Thymus (tissue), 11 donors: Measurements from ENCODE around the gene TOX3. TPM values are rescaled to one million over a fixed set of nuclear protein-coding genes. Genes with fewer than 3 reads are reported as not detected.

Experiments used
- DNase-seq, 9 donors: peaks; one replicate each; pipeline ENCODE4 v3.0.0-alpha.2; 2013; ENCODE audit warnings: low spot score in 9 of 9, low read depth in 6 of 9, missing footprints in 1 of 9
- H3K27ac ChIP-seq, 2 donors: one replicate each; pipeline ENCODE4 v1.5.1; 2013; ENCODE audit warnings: control low read depth in 1 of 2, low read depth in 1 of 2, low read length in 1 of 2, mild to moderate bottlenecking in 1 of 2, moderate library complexity in 1 of 2
- H3K27me3 ChIP-seq, 2 donors: one replicate each; pipeline ENCODE4 v1.5.1; 2013; ENCODE audit warnings: low read length in 1 of 2; ENCODE audit not compliant: control insufficient read depth in 2 of 2, insufficient read depth in 1 of 2
- H3K36me3 ChIP-seq, 2 donors: one replicate each; pipeline ENCODE4 v1.5.1; 2013; ENCODE audit warnings: low read length in 1 of 2, mild to moderate bottlenecking in 1 of 2, moderate library complexity in 1 of 2; ENCODE audit not compliant: control insufficient read depth in 2 of 2, insufficient read depth in 2 of 2
- H3K4me1 ChIP-seq, 2 donors: one replicate each; pipeline ENCODE4 v1.5.1; 2013; ENCODE audit warnings: low read length in 2 of 2; ENCODE audit not compliant: control insufficient read depth in 2 of 2, insufficient read depth in 2 of 2
- H3K4me3 ChIP-seq, 2 donors: one replicate each; pipeline ENCODE4 v1.5.1; 2013; ENCODE audit warnings: low read length in 2 of 2, control low read depth in 1 of 2, mild to moderate bottlenecking in 1 of 2
- H3K9me3 ChIP-seq, 2 donors: one replicate each; pipeline ENCODE4 v1.5.1; 2013; ENCODE audit warnings: low read length in 1 of 2, mild to moderate bottlenecking in 1 of 2; ENCODE audit not compliant: control insufficient read depth in 2 of 2, insufficient read depth in 1 of 2
- WGBS: extraction: QIAGEN DNeasy Blood & Tissue Kit; methylation state at CpG from one replicate; pipeline ENCODE4 v1.1.7; 2013; 5-methylcytosine and 5-hydroxymethylcytosine counted together
- polyA plus RNA-seq: library from polyadenylated mRNA; stranded (reverse); fragments of 200-250 nt; gene quantifications from one replicate; pipeline ENCODE4 v1.2.3, GENCODE V29; 2013
- total RNA-seq: library from RNA; stranded (reverse); fragments of 120-200 nt; gene quantifications from one replicate; pipeline ENCODE4 v1.2.4, GENCODE V29; 2013
- donor health status: healthy.

The TOX3 gene
- total and polyA plus RNA-seq, 2 donors: 0.87 to 0.90 TPM

- H3K27me3 ChIP-seq: no peaks in the 10 kb centered on the region
- WGBS: 57% methylated on average over 1 of the region's 1 CpG
Measured at GRCh38 chr16:52491216-52491615, 55.7 kb downstream of the TOX3 start.

GRCh38 chr16:52489894-52490293 is 57.0 kb downstream of the TOX3 start:
- Histone ChIP-seq H3K4me3 (no peak overlapping the region), H3K27ac (no peak overlapping the region), H3K4me1 (no peaks in the 10 kb centered on the region), H3K27me3 (no peaks in the 10 kb centered on the region), H3K36me3 (no peaks in the 10 kb centered on the region), H3K9me3 (no peaks in the 10 kb centered on the region)
- DNase-seq: no peak
- WGBS: 90% methylated on average over 6 of the region's 6 CpGs

More at GRCh38 chr16:52491216-52491615, 55.7 kb downstream of the TOX3 start:
- Histone ChIP-seq H3K9me3 (no peaks in the 10 kb centered on the region), H3K27ac (no peak overlapping the region), H3K4me1 (no peaks in the 10 kb centered on the region), H3K4me3 (no peak overlapping the region), H3K36me3 (no peaks in the 10 kb centered on the region)
- no peak for DNase-seq

GRCh38 chr16:52488837-52489289 is 58.1 kb downstream of the TOX3 start:
- no peak overlapping the region for H3K27ac ChIP-seq
- no peaks in the 10 kb centered on the region for H3K9me3 ChIP-seq
- H3K4me3 ChIP-seq: no peak overlapping the region
- no peaks in the 10 kb centered on the region for H3K4me1 ChIP-seq
- DNase-seq: no peak
- H3K36me3 ChIP-seq: no peaks in the 10 kb centered on the region
- no peaks in the 10 kb centered on the region for H3K27me3 ChIP-seq

- Histone ChIP-seq H3K9me3 (no peaks in the 10 kb centered on the region), H3K4me3 (no peak overlapping the region), H3K27ac (no peak overlapping the region), H3K4me1 (no peaks in the 10 kb centered on the region), H3K36me3 (no peaks in the 10 kb centered on the region), H3K27me3 (no peaks in the 10 kb centered on the region)
- WGBS: 74% methylated on average over 1 of the region's 1 CpG
- DNase-seq: no peak
Measured at GRCh38 chr16:52487849-52488457, 59.0 kb downstream of the TOX3 start.

- Histone ChIP-seq H3K9me3 (no peaks in the 10 kb centered on the region), H3K27me3 (no peaks in the 10 kb centered on the region), H3K36me3 (no peaks in the 10 kb centered on the region), H3K4me3 (no peak overlapping the region), H3K27ac (no peak overlapping the region), H3K4me1 (no peaks in the 10 kb centered on the region)
- DNase-seq: no peak
- WGBS: 82% methylated on average over 3 of the region's 3 CpGs
Measured at GRCh38 chr16:52480237-52480636, 66.7 kb downstream of the TOX3 start.

GRCh38 chr16:52476111-52476510 is 70.8 kb downstream of the TOX3 start:
- H3K36me3 ChIP-seq: no peaks in the 10 kb centered on the region

GRCh38 chr16:52474679-52475078 is 72.3 kb downstream of the TOX3 start:
- Histone ChIP-seq H3K27ac (no peak overlapping the region), H3K9me3 (no peaks in the 10 kb centered on the region), H3K4me3 (no peak overlapping the region), H3K4me1 (no peaks in the 10 kb centered on the region), H3K36me3 (no peaks in the 10 kb centered on the region), H3K27me3 (no peaks in the 10 kb centered on the region)
- no peak for DNase-seq
- 88% methylated on average over 4 of the region's 4 CpGs for WGBS

More at GRCh38 chr16:52476111-52476510, 70.8 kb downstream of the TOX3 start:
- no peak overlapping the region for H3K27ac ChIP-seq
- no peak for DNase-seq
- no peaks in the 10 kb centered on the region for H3K4me1 ChIP-seq
- WGBS: 93% methylated on average over 2 of the region's 2 CpGs
- no peaks in the 10 kb centered on the region for H3K9me3 ChIP-seq
- H3K27me3 ChIP-seq: no peaks in the 10 kb centered on the region
- H3K4me3 ChIP-seq: no peak overlapping the region

GRCh38 chr16:52473096-52473495 is 73.8 kb downstream of the TOX3 start:
- Histone ChIP-seq H3K9me3 (no peaks in the 10 kb centered on the region), H3K4me1 (no peaks in the 10 kb centered on the region), H3K4me3 (no peak overlapping the region), H3K27me3 (no peaks in the 10 kb centered on the region), H3K36me3 (no peaks in the 10 kb centered on the region), H3K27ac (no peak overlapping the region)
- WGBS: 96% methylated on average over 5 of the region's 5 CpGs
- DNase-seq: no peak

- Histone ChIP-seq H3K4me1 (no peaks in the 10 kb centered on the region), H3K4me3 (no peak overlapping the region), H3K36me3 (no peaks in the 10 kb centered on the region), H3K9me3 (no peaks in the 10 kb centered on the region), H3K27ac (no peak overlapping the region), H3K27me3 (no peaks in the 10 kb centered on the region)
- 87% methylated on average over 7 of the region's 7 CpGs for WGBS
- DNase-seq: no peak
Measured at GRCh38 chr16:52471650-52472370, 75.1 kb downstream of the TOX3 start.
